Endothelial cell (in vitro differentiated cells): ENCODE results near the gene CDK5. TPM values are rescaled to one million over a fixed set of nuclear protein-coding genes. Genes with fewer than 3 reads are reported as not detected.

Experiments used
- DNase-seq: peaks from one replicate; pipeline ENCODE4 v3.0.0; 2021; ENCODE audit warnings: low spot score
- H3K27ac Mint-ChIP-seq: one replicate; pipeline ENCODE4 v1.8.0; 2021; ENCODE audit warnings: mixed read lengths, inconsistent platforms; ENCODE audit not compliant: unreplicated experiment
- H3K27me3 Mint-ChIP-seq: one replicate; pipeline ENCODE4 v1.8.0; 2021; ENCODE audit warnings: mild to moderate bottlenecking, moderate library complexity, mixed read lengths, inconsistent platforms; ENCODE audit not compliant: unreplicated experiment
- H3K36me3 Mint-ChIP-seq: one replicate; pipeline ENCODE4 v1.8.0; 2021; ENCODE audit warnings: mild to moderate bottlenecking, low read depth, mixed read lengths, inconsistent platforms; ENCODE audit not compliant: unreplicated experiment
- H3K4me1 Mint-ChIP-seq: one replicate; pipeline ENCODE4 v1.8.0; 2021; ENCODE audit warnings: mild to moderate bottlenecking, mixed read lengths, inconsistent platforms; ENCODE audit not compliant: unreplicated experiment
- H3K4me3 Mint-ChIP-seq: one replicate; pipeline ENCODE4 v1.8.0; 2021; ENCODE audit warnings: mild to moderate bottlenecking, mixed read lengths, inconsistent platforms; ENCODE audit not compliant: unreplicated experiment
- H3K9me3 Mint-ChIP-seq: one replicate; pipeline ENCODE4 v1.8.0; 2021; ENCODE audit warnings: mixed read lengths, inconsistent platforms; ENCODE audit not compliant: unreplicated experiment
- CTCF ChIP-seq: fragments of 200-600 bp; sonication (generic); IDR thresholded peaks from one replicate; pipeline ENCODE4 v1.5.0; 2021; ENCODE audit warnings: antibody characterized with exemption; ENCODE audit not compliant: unreplicated experiment
- total RNA-seq: library from RNA; stranded (reverse); fragmentation: NEBNext Ultra II Directional; extraction: Animal tissue kit (Norgen Biotek cat#: 25700); gene quantifications from one replicate; pipeline ENCODE4 v1.2.1, GENCODE V29; 2021; ENCODE audit not compliant: unreplicated experiment

Gene CDK5
- total RNA-seq, 1 donor from 2014 or later, result 26.7 TPM

DNA sequence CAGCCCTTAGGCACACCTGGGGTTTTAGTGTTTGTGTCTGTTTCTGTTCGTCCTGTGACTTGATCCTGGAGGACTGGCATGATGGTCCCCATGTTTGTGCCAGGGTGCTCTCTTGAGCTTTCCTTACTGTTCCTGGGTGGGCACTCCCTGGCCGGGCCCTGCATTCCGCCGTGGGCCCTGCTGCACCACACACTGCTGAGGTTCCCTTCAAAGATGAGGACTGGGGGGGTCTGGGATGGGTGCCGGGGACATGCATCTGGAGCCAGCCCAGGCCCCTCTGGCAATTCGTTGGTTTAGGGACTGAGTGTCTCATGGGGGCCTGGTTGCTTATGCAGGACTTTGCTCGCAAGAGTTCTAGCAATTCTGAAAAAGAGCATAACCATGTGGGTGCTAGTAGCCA lies 33.3 kb upstream of the CDK5 start:
- Mint-ChIP-seq H3K27me3 (peaks cover 23% of the 10 kb centered on the region), H3K4me3 (peak overlapping the region; percentile 83), H3K27ac (peak overlapping the region; percentile 32), H3K36me3 (peaks cover 16% of the 10 kb centered on the region), H3K9me3 (no peaks in the 10 kb centered on the region), H3K4me1 (peaks cover 56% of the 10 kb centered on the region)
- no peak for TF ChIP-seq CTCF
- DNase-seq, result no peak

- Mint-ChIP-seq H3K27me3 (peaks cover 23% of the 10 kb centered on the region), H3K9me3 (no peaks in the 10 kb centered on the region), H3K27ac (peak overlapping the region; percentile 100), H3K36me3 (peaks cover 16% of the 10 kb centered on the region), H3K4me1 (peaks cover 61% of the 10 kb centered on the region), H3K4me3 (peak overlapping the region; percentile 99)
- no peak for DNase-seq
- TF ChIP-seq CTCF, result no peak
Observed at GRCh38 chr7:151089893-151090730, 32.4 kb upstream of the CDK5 start.

DNA sequence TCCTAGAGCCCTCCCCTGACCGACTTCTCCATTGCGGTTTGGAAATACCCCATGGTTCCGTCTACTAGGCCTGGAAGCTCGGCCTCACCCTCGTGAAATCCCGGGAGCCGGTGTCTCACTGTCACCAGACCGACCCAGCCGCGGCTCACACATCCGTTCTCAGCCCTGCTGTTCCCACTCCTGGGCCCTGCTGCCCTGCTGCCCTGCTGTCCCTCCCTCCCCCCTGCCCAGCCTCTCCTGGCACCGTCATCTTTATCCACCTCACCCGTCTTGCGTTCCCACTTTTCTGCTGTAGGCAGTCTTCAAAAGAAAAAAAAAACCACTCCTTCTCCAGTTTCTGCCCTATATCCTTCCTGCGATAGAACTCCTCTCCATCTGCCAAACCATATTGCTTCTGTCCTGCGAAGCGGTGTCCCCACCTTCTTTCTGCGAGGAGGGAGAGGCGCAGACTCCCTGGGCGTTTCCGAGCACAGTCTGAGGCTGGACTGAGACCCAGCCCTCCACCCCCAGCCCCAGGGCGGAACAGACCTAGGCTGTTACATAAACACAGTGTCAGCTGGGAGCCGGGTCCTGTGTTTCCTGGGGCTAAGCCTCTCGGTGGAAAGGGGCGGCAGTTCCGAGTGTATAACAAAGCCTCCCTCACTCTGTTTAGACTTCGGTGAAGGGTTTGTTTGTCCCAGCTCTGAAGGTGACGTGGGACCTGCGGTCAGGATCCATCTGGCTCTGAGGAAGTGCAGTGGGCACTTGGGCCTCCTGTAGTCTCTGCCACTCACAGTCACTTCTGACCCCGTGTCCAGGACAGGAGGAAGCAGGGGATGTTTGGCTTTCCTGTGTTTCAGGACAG lies 31.4 kb upstream of the CDK5 start:
- H3K27ac Mint-ChIP-seq, result peak overlapping the region; percentile 100
- peak; percentile 86 for DNase-seq
- no peaks in the 10 kb centered on the region for H3K9me3 Mint-ChIP-seq
- H3K4me3 Mint-ChIP-seq, result peak overlapping the region; percentile 99
- no peak for TF ChIP-seq CTCF
- peaks cover 56% of the 10 kb centered on the region for H3K4me1 Mint-ChIP-seq
- H3K36me3 Mint-ChIP-seq, result peaks cover 16% of the 10 kb centered on the region
- peaks cover 23% of the 10 kb centered on the region for H3K27me3 Mint-ChIP-seq

DNA sequence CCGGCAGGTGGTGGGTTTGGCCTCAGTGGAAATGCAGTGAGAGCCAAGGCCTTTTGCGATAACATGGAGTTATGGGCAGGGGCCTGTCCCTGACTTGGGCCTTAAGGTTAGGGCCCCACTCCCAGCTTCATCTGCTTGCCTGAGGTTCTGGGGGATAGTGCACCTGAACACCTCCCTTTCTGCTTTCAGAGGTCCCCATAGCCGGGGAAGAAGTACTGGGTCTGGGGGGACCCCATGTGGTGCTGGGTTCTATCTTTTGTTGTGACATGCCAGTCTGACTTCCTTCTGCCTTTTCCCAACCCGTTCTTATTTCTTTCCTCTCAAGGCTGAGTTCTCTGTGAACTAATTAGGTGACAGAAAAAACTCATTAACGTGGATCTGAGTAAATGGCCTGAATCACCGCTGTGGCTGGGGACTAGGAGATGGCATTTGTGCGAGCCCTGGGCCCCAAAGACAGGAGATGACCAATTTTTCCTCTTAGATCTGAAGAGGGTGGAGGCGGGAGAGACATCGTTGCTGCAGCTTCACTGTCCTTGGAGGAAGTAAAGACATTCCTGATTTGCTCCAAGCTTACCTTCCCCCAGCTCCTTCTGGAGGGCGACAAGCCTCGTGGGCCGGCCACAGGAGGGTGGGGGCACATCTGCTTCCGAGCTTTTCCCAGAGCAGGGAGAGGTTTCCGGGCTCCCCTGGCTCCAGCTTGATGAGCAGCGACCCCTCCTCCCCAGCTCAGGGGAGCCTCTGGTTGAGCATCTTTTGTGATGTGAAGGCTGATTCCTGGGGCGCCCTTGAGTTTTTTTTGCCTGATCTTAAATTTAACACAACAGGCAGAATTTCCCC lies 30.5 kb upstream of the CDK5 start:
- no peaks in the 10 kb centered on the region for H3K9me3 Mint-ChIP-seq
- peak; percentile 35 for DNase-seq
- H3K27ac Mint-ChIP-seq, result peak overlapping the region; percentile 100
- H3K4me3 Mint-ChIP-seq, result peak overlapping the region; percentile 99
- no peak for TF ChIP-seq CTCF
- peaks cover 50% of the 10 kb centered on the region for H3K4me1 Mint-ChIP-seq
- peaks cover 23% of the 10 kb centered on the region for H3K27me3 Mint-ChIP-seq
- H3K36me3 Mint-ChIP-seq, result peaks cover 16% of the 10 kb centered on the region
